KMS-11 (cell line): ENCODE measurements around the gene PPP6C.

Experiments
- H2AFZ ChIP-seq: fragments of 200-600 bp; sonication (generic); 2 replicates; pipeline ENCODE4 v1.6.1; 2016; ENCODE audit warnings: antibody characterized with exemption, mixed run types, low read depth
- H3K27ac ChIP-seq: fragments of 200-600 bp; sonication (generic); 2 replicates; pipeline ENCODE4 v1.6.1; 2016; ENCODE audit warnings: mild to moderate bottlenecking, mixed run types
- H3K27me3 ChIP-seq: fragments of 200-600 bp; sonication (generic); 2 replicates; pipeline ENCODE4 v1.6.1; 2017; ENCODE audit warnings: mild to moderate bottlenecking, low read depth, mixed run types, moderate library complexity; ENCODE audit not compliant: insufficient read depth
- H3K36me3 ChIP-seq: fragments of 200-600 bp; sonication (generic); 2 replicates; pipeline ENCODE4 v1.6.1; 2017; ENCODE audit warnings: mild to moderate bottlenecking, mixed run types; ENCODE audit not compliant: insufficient read depth
- H3K4me1 ChIP-seq: fragments of 200-600 bp; sonication (generic); 2 replicates; pipeline ENCODE4 v1.6.1; 2016; ENCODE audit warnings: mild to moderate bottlenecking, low read depth, mixed run types; ENCODE audit not compliant: poor library complexity, severe bottlenecking
- H3K4me2 ChIP-seq: fragments of 200-600 bp; sonication (generic); 2 replicates; pipeline ENCODE4 v1.7.0; 2016; ENCODE audit warnings: mild to moderate bottlenecking, mixed run types
- H3K4me3 ChIP-seq: fragments of 200-600 bp; sonication (generic); IDR thresholded peaks from 2 replicates; pipeline ENCODE4 v1.6.1; 2017; ENCODE audit warnings: low read depth, low read length, mixed read lengths; ENCODE audit not compliant: insufficient read depth
- H3K79me2 ChIP-seq: fragments of 200-600 bp; sonication (generic); 2 replicates; pipeline ENCODE4 v1.6.1; 2016; ENCODE audit warnings: low read depth, mixed run types; ENCODE audit not compliant: insufficient read depth
- H3K9ac ChIP-seq: fragments of 200-600 bp; sonication (generic); 2 replicates; pipeline ENCODE4 v1.6.1; 2016; ENCODE audit warnings: mild to moderate bottlenecking, mixed run types
- H4K20me1 ChIP-seq: fragments of 200-600 bp; sonication (generic); 2 replicates; pipeline ENCODE4 v1.6.1; 2016; ENCODE audit warnings: mild to moderate bottlenecking, mixed run types; ENCODE audit not compliant: insufficient read depth
- TF ChIP-seq, protein P1 (sequence below): fragments of 200-600 bp; sonication (generic); conservative IDR thresholded peaks from 2 replicates; pipeline ENCODE4 v1.6.1; 2017; ENCODE audit warnings: low read depth, mild to moderate bottlenecking, antibody characterized with exemption, low read length, moderate library complexity, mixed read lengths

PPP6C gene

DNA sequence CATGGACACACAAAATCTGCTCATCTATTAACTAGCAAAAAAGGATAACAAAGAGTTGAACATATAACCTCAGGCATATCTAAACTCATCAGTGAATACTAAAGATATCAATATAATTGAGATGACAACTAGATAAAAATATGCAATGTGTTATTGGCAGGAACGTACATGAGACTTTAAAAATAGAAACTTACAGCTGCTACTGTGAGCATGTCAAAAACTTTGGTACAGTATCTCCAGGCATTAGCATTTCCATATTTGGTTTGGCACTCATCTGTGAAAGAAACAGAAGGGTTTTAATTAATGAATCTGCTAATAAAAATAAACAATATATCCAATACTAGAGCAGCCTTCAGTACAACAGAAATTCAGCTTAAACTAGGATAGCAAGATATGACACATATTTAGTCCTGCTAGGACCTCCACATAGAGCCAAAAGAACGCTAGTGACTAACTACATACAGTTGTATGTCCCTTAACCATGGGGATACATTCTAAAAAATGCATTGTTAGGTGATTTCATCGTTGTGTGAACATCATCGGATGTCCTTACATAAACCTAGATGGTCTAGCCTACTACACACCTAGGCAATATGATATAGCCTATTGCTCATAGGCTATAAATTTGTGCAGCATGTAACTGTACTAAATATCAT, 35.8 kb downstream of the PPP6C start:
- Histone ChIP-seq H3K79me2 (no peaks in the 10 kb centered on the region), H3K27me3 (no peaks in the 10 kb centered on the region), H2AFZ (no peak overlapping the region), H3K36me3 (no peaks in the 10 kb centered on the region), H3K9ac (no peak overlapping the region), H3K4me3 (no peak overlapping the region), H4K20me1 (no peaks in the 10 kb centered on the region), H3K4me2 (no peak overlapping the region), H3K4me1 (no peaks in the 10 kb centered on the region), H3K27ac (no peak overlapping the region)
- TF ChIP-seq, protein P1, sequence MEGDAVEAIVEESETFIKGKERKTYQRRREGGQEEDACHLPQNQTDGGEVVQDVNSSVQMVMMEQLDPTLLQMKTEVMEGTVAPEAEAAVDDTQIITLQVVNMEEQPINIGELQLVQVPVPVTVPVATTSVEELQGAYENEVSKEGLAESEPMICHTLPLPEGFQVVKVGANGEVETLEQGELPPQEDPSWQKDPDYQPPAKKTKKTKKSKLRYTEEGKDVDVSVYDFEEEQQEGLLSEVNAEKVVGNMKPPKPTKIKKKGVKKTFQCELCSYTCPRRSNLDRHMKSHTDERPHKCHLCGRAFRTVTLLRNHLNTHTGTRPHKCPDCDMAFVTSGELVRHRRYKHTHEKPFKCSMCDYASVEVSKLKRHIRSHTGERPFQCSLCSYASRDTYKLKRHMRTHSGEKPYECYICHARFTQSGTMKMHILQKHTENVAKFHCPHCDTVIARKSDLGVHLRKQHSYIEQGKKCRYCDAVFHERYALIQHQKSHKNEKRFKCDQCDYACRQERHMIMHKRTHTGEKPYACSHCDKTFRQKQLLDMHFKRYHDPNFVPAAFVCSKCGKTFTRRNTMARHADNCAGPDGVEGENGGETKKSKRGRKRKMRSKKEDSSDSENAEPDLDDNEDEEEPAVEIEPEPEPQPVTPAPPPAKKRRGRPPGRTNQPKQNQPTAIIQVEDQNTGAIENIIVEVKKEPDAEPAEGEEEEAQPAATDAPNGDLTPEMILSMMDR, result no peak

DNA sequence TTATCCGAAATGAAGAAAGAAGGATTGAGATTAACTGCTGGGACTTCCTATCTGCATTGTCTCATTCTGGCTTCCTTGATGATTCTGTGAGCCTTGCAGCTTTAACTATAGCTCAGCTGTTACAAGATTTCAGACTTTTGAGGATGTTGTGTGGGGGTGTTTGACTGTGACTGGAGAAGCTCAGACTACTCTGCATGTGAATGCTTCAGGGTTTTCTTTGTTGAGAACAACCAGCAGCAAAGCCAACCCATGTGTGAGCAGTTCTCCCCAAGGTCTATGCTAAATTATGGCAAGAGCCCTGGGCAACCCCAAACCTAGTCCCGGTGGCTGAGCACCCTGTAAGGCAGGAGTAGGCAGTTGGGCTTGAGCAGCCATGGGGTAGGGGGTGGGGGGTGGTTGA, 37.9 kb downstream of the PPP6C start:
- Histone ChIP-seq H3K4me3 (no peak overlapping the region), H3K4me2 (no peak overlapping the region), H3K27me3 (no peaks in the 10 kb centered on the region), H2AFZ (no peak overlapping the region), H3K79me2 (no peaks in the 10 kb centered on the region), H3K36me3 (no peaks in the 10 kb centered on the region), H3K9ac (no peak overlapping the region), H3K27ac (no peak overlapping the region), H3K4me1 (peaks cover 19% of the 10 kb centered on the region), H4K20me1 (no peaks in the 10 kb centered on the region)
- TF ChIP-seq, protein P1, result no peak

GRCh38 chr9:125150349-125151245, 39.0 kb downstream of the PPP6C start:
- Histone ChIP-seq H3K9ac (no peak overlapping the region), H3K4me1 (peaks cover 30% of the 10 kb centered on the region), H3K27ac (no peak overlapping the region), H3K36me3 (no peaks in the 10 kb centered on the region), H2AFZ (no peak overlapping the region), H3K4me3 (no peak overlapping the region), H4K20me1 (no peaks in the 10 kb centered on the region), H3K79me2 (no peaks in the 10 kb centered on the region), H3K4me2 (no peak overlapping the region), H3K27me3 (no peaks in the 10 kb centered on the region)
- TF ChIP-seq, protein P1, result no peak

DNA sequence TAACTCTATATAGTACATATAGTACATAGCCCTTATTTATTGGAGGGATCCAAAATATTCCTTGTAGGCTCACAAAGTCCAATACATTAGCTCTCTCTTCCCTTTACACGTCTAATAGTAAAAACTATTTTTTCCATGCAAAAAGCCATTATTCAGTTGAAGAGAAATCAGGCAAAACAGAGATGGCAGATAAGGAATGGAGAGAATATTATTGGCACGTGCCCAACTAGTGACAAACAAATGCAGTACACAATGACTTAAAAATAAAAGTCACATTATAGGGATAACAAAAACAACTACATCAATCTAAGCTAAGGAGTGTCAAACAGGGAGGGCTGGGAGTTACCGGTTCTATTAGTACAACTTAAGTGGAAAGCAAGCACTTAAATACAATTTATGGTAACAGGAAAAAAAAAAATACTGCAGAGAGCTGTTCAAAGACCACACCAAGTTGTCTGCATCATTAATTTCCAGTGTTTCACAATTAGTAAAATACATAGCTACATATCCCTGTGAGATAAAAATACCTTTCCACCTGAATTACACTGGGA, 42.1 kb downstream of the PPP6C start:
- Histone ChIP-seq H3K4me3 (no peak overlapping the region), H3K79me2 (no peaks in the 10 kb centered on the region), H3K36me3 (no peaks in the 10 kb centered on the region), H2AFZ (no peak overlapping the region), H4K20me1 (no peaks in the 10 kb centered on the region), H3K9ac (no peak overlapping the region), H3K4me1 (peaks cover 42% of the 10 kb centered on the region), H3K27me3 (no peaks in the 10 kb centered on the region), H3K4me2 (peak overlapping the region; percentile 42; the same call in 1 of the 2 replicates), H3K27ac (no peak overlapping the region)
- TF ChIP-seq, protein P1, result no peak
